ENCODE data around the gene PLA2G4A.

GRCh38 chr1:186864296-186864695 lies 35.5 kb downstream of the PLA2G4A start:
- TF ChIP-seq POLR2AphosphoS5 (IDR thresholded peaks at IDR 0.05; ENCODE audit: low read depth, low read length) (no peak), POLR2A (IDR thresholded peaks at IDR 0.05; ENCODE audit: low read depth, low read length) (no peak)
